SU-DHL-6 (cell line): ENCODE measurements around the gene GABRP.

Experiments used
- EZH2phosphoT487 ChIP-seq: fragments of 200-600 bp; sonication (generic), shearing (Covaris generic); conservative IDR thresholded peaks from 2 replicates; pipeline ENCODE4 v1.6.1; 2018; ENCODE audit warnings: mild to moderate bottlenecking, antibody characterized with exemption, low read length, moderate library complexity, mixed read lengths
- TF ChIP-seq, protein P1 (sequence below): fragments of 200-600 bp; sonication (generic); IDR thresholded peaks from one replicate; pipeline ENCODE4 v1.5.1; 2017; ENCODE audit warnings: antibody characterized with exemption, mild to moderate bottlenecking, low read length, moderate library complexity; ENCODE audit not compliant: insufficient read depth, poor library complexity, severe bottlenecking

DNA sequence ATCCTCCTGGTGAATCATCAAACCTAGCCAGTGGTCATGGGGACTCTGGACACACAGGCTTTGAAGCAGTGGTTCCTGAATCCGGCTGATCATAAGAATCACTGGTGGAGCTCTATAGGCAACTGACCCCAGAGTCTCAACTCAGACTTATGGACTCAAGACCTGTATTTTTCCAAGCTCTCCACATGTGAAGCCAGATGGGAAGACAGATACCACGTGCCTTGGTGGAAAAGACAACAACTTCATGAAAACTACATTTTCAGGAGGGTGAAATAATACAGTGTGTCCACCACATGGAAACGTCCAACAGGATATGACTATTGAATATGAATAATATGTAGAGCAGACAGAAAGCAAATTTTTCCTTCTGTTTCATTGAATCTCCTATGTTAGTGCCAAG, 33.7 kb downstream of the GABRP start:
- TF ChIP-seq, protein P1, sequence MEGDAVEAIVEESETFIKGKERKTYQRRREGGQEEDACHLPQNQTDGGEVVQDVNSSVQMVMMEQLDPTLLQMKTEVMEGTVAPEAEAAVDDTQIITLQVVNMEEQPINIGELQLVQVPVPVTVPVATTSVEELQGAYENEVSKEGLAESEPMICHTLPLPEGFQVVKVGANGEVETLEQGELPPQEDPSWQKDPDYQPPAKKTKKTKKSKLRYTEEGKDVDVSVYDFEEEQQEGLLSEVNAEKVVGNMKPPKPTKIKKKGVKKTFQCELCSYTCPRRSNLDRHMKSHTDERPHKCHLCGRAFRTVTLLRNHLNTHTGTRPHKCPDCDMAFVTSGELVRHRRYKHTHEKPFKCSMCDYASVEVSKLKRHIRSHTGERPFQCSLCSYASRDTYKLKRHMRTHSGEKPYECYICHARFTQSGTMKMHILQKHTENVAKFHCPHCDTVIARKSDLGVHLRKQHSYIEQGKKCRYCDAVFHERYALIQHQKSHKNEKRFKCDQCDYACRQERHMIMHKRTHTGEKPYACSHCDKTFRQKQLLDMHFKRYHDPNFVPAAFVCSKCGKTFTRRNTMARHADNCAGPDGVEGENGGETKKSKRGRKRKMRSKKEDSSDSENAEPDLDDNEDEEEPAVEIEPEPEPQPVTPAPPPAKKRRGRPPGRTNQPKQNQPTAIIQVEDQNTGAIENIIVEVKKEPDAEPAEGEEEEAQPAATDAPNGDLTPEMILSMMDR, result no peak
- TF ChIP-seq EZH2phosphoT487, result no peak
